Erythroblast (primary cell): Measurements from ENCODE around the gene PRICKLE1.

Experiments used
- GATA1 ChIP-seq: IDR thresholded peaks from 2 replicates; pipeline ENCODE4 v1.6.1; 2011; ENCODE audit warnings: low read depth, mild to moderate bottlenecking, control low read depth, low read length, moderate library complexity
- POLR2A ChIP-seq: IDR thresholded peaks from 2 replicates; pipeline ENCODE4 v1.6.1; 2011; ENCODE audit warnings: mild to moderate bottlenecking, low read length

- no peak for TF ChIP-seq POLR2A
- no peak for TF ChIP-seq GATA1
Observed at GRCh38 chr12:42586268-42586667, 3.3 kb downstream of the PRICKLE1 start.
